Body of pancreas (tissue), 4 donors: ENCODE measurements around the gene TCP11L1. TPM values are rescaled to one million over a fixed set of nuclear protein-coding genes. Genes with fewer than 3 reads are reported as not detected.

Experiments
- ATAC-seq: fragments of 150-250 bp; one replicate; pipeline ENCODE4 v1.9.1; 2016
- DNase-seq, 4 donors: peaks; one replicate each; pipeline ENCODE4 v3.0.0-alpha.2; 2019
- H3K27ac ChIP-seq, 4 donors: fragments of 200-600 bp; sonication (generic); 1 replicate in 3 of 4; 2 replicates in 1 of 4; pipeline versions ENCODE4 v1.5.1 to v1.6.1; 2016 to 2019; ENCODE audit warnings: mild to moderate bottlenecking in 1 of 4, mixed read lengths in 1 of 4, moderate library complexity in 1 of 4
- H3K27me3 ChIP-seq, 2 donors: fragments of 200-600 bp; sonication (generic); one replicate each; pipeline ENCODE4 v1.6.0; 2016; ENCODE audit warnings: mild to moderate bottlenecking in 1 of 2
- H3K36me3 ChIP-seq, 2 donors: fragments of 200-600 bp; sonication (generic); replicated peaks in 1 of 2; 2 replicates each; pipeline ENCODE4 v1.5.1; 2016; ENCODE audit warnings: low read depth in 2 of 2; ENCODE audit not compliant: insufficient read depth in 1 of 2
- H3K4me1 ChIP-seq: fragments of 200-600 bp; sonication (generic); one replicate; pipeline ENCODE4 v1.6.0; 2016
- H3K4me3 ChIP-seq, 2 donors: fragments of 200-600 bp; sonication (generic); 1 replicate in 1 of 2; 2 replicates in 1 of 2; pipeline ENCODE4 v1.5.1; 2016 to 2019
- H3K9me3 ChIP-seq, 3 donors: fragments of 200-600 bp; sonication (generic); 1 replicate in 2 of 3; 2 replicates in 1 of 3; pipeline ENCODE4 v1.5.1; 2016
- POLR2A ChIP-seq, 3 donors: fragments of 450-650 bp; IDR thresholded peaks; one replicate each; pipeline ENCODE4 v1.6.1; 2016; ENCODE audit warnings: antibody characterized with exemption in 3 of 3, mild to moderate bottlenecking in 2 of 3
- WGBS, 2 donors: methylation state at CpG; one replicate each; pipeline ENCODE4 v1.1.5; 2017; 5-methylcytosine and 5-hydroxymethylcytosine counted together
- intact Hi-C: fragments of 100-400 bp; cut with DNase I; formaldehyde crosslinking; loops from one replicate; pipeline ENCODE4 v1.15.1; 2023
- total RNA-seq, 2 donors: library from RNA; depleted of rRNA; stranded (reverse); fragments of >200 nt; gene quantifications; one replicate each; pipeline ENCODE4 v1.1.0, GENCODE V29; 2016
- TF ChIP-seq, protein P1 (sequence below), 7 experiments: fragments of 450-650 bp in 4 of 7; fragments of 200-600 bp in 3 of 7; sonication (generic) in 3 of 7; IDR thresholded peaks; one replicate each; pipeline ENCODE4 v1.5.1; 2016 to 2019; ENCODE audit warnings: antibody characterized with exemption in 7 of 7

The TCP11L1 gene
- total RNA-seq, 2 donors from 2014 or later: 26.5 to 41.5 TPM

DNA sequence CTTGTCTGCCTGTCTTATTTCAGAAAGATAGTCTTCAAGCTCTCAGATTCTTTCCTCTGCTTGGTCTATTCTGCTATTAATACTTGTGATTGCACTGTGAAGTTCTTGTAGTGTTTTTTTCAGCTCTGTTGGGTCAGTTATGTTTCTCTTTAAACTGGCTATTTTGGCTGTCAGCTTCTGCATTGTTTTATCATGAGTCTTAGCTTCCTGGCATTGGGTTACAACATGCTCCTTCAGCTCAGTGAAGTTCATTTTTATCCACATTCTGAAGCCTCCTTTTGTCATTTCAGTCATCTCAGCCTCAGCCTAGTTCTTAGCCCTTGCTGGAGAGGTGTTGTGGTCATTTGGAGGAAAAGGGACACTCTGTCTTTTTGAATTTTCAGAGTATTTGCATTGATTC is 39.2 kb upstream of the TCP11L1 start:
- DNase-seq (no peak), ATAC-seq (no peak)
- intact Hi-C loops: no loop called here
- Histone ChIP-seq H3K36me3 (no peaks in the 10 kb centered on the region), H3K27me3 (no peaks in the 10 kb centered on the region), H3K4me3 (no peak overlapping the region), H3K4me1 (no peaks in the 10 kb centered on the region), H3K9me3 (no peaks in the 10 kb centered on the region), H3K27ac (no peak overlapping the region)
- TF ChIP-seq, protein P1, sequence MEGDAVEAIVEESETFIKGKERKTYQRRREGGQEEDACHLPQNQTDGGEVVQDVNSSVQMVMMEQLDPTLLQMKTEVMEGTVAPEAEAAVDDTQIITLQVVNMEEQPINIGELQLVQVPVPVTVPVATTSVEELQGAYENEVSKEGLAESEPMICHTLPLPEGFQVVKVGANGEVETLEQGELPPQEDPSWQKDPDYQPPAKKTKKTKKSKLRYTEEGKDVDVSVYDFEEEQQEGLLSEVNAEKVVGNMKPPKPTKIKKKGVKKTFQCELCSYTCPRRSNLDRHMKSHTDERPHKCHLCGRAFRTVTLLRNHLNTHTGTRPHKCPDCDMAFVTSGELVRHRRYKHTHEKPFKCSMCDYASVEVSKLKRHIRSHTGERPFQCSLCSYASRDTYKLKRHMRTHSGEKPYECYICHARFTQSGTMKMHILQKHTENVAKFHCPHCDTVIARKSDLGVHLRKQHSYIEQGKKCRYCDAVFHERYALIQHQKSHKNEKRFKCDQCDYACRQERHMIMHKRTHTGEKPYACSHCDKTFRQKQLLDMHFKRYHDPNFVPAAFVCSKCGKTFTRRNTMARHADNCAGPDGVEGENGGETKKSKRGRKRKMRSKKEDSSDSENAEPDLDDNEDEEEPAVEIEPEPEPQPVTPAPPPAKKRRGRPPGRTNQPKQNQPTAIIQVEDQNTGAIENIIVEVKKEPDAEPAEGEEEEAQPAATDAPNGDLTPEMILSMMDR (IDR thresholded peaks at IDR 0.05): no peak
- no peak for TF ChIP-seq POLR2A (IDR thresholded peaks at IDR 0.05)

DNA sequence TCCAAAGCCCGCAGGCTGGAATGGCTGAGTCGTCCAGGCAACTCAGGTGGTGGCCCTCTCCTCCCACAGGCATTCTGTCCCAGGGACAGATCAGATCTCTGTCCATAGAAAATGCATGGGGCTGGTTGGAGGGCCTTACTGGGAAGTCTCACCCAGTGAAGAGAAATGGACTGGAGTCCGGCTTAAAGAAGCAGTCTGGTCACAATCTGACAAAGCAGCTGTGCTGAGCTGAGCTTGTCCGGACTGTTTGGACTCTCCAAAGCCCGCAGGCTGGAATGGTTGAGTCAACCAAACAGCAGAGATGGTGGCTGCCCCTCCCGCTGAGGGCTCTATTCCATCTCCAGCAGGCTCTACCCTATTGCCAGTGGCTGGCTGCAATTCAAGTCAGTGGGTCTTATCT is 38.1 kb upstream of the TCP11L1 start:
- H3K27ac ChIP-seq: no peak overlapping the region
- intact Hi-C loops: no loop called here
- no peak for ATAC-seq

DNA sequence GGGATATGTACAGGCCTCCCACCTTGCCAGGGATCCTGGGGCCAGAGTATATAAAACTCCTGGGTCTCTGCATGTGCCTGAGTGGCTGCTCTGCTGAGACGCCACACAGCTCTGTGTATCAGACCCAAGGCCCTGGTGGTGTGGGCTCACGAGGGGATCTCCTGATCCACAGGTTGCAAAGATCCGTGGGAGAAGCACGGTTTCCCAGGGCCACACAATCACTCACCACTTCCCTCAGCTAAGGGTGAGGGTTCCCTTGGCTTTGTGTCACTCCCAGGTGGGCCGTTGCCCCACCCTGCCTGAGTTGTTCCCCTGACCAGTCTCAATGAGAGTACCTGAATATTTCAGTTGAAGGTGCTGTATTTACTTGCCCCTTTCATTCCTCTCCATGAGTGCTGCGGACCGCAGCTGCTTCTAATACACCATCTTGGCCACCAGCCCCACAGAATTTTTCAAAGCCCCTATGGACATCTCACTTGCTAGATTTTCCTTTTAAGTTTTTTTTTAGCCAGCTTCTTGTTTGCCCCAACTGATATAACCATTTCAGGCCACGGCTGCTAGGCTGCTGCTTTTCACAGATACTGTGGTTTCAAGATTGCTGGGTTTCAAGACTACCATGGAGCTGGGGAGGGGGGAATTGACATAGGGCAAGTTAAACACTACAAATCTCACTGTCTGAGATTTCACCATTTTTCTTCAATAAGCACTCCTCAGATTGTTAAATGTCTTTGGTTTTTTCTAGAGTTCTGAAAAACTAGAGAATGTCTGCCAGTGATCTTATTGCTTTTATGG is 37.4 kb upstream of the TCP11L1 start:
- 68 to 79% methylated on average over 5 to 8 of the region's 8 CpGs for WGBS, 2 donors
- no peak for ATAC-seq
- Histone ChIP-seq H3K27ac (no peak overlapping the region), H3K4me1 (no peaks in the 10 kb centered on the region), H3K27me3 (no peaks in the 10 kb centered on the region), H3K4me3 (no peak overlapping the region), H3K9me3 (no peaks in the 10 kb centered on the region), H3K36me3 (no peaks in the 10 kb centered on the region)
- DNase-seq: no peak
- intact Hi-C loops: no loop called here
- no peak for TF ChIP-seq POLR2A (IDR thresholded peaks at IDR 0.05)
- TF ChIP-seq, protein P1 (IDR thresholded peaks at IDR 0.05): no peak

More for the DNA sequence above, 38.1 kb upstream of the TCP11L1 start:
- 79 to 100% methylated on average over 2 to 6 of the region's 6 CpGs for WGBS, 2 donors
- H3K36me3 ChIP-seq: no peaks in the 10 kb centered on the region
- no peak for DNase-seq
- H3K4me1 ChIP-seq: no peaks in the 10 kb centered on the region
- no peak overlapping the region for H3K4me3 ChIP-seq
- H3K9me3 ChIP-seq: no peaks in the 10 kb centered on the region
- H3K27me3 ChIP-seq: no peaks in the 10 kb centered on the region
- TF ChIP-seq POLR2A (IDR thresholded peaks at IDR 0.05): peak in 1 of 3 donors; percentile 3
- TF ChIP-seq, protein P1 (IDR thresholded peaks at IDR 0.05): no peak

DNA sequence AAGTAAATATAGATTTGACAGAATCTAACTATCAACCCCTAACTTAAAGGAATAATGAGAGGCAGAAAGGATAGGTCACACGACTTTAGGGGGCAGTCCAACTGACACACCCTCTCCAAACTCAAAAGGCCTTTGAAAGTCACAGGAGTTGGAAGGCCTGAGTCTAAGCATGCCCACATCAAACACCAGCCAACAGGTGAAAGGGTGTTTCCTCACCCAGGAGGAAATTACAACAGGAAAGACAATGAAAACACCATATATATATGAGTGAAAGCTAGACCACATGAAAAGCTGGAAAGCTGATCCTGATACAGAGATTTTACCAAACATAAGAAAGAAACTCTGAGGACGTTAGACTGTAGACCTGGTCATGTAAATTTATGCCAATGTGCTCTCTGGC is 34.2 kb upstream of the TCP11L1 start:
- ATAC-seq (no peak), DNase-seq (no peak)
- H3K4me3 ChIP-seq: no peak overlapping the region
- no peaks in the 10 kb centered on the region for H3K9me3 ChIP-seq
- intact Hi-C loops: no loop called here
- no peaks in the 10 kb centered on the region for H3K27me3 ChIP-seq
- no peaks in the 10 kb centered on the region for H3K36me3 ChIP-seq
- H3K4me1 ChIP-seq: no peaks in the 10 kb centered on the region
- TF ChIP-seq POLR2A (IDR thresholded peaks at IDR 0.05): no peak
- TF ChIP-seq, protein P1 (IDR thresholded peaks at IDR 0.05): no peak
- H3K27ac ChIP-seq: no peak overlapping the region
- 47 to 59% methylated on average over 2 of the region's 2 CpGs for WGBS, 2 donors

DNA sequence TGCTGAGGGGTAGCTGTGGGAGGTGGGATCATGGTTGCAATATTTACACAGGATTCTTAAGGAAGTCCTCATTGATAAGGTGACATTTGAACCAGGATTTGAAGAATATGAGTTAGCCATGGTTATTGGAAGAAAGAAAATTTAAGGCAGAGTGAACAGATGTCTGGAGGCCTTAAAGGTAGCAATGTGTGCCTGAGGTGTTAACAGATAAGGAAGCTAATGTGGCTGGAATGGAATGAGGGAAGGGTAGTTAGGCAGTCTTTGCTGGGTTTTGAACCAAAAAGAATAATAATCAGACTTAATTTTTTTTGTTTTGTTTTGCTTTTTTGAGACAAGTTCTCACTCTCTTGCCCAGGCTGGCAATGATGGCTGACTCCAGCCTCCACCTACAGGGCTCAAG is 33.4 kb upstream of the TCP11L1 start:
- Histone ChIP-seq H3K36me3 (no peaks in the 10 kb centered on the region), H3K9me3 (no peaks in the 10 kb centered on the region), H3K27me3 (no peaks in the 10 kb centered on the region), H3K4me3 (no peak overlapping the region), H3K27ac (no peak overlapping the region), H3K4me1 (no peaks in the 10 kb centered on the region)
- TF ChIP-seq POLR2A (IDR thresholded peaks at IDR 0.05): no peak
- TF ChIP-seq, protein P1 (IDR thresholded peaks at IDR 0.05): no peak
- DNase-seq (no peak), ATAC-seq (no peak)
- intact Hi-C loops: no loop called here
